Endothelial cell (in vitro differentiated cells): ENCODE results near the gene NEUROG2. TPM values are rescaled to one million over a fixed set of nuclear protein-coding genes. Genes with fewer than 3 reads are reported as not detected.

Experiments used
- DNase-seq: peaks from one replicate; pipeline ENCODE4 v3.0.0; 2021; ENCODE audit warnings: low spot score
- H3K27ac Mint-ChIP-seq: one replicate; pipeline ENCODE4 v1.8.0; 2021; ENCODE audit warnings: mixed read lengths, inconsistent platforms; ENCODE audit not compliant: unreplicated experiment
- H3K27me3 Mint-ChIP-seq: one replicate; pipeline ENCODE4 v1.8.0; 2021; ENCODE audit warnings: mild to moderate bottlenecking, moderate library complexity, mixed read lengths, inconsistent platforms; ENCODE audit not compliant: unreplicated experiment
- H3K36me3 Mint-ChIP-seq: one replicate; pipeline ENCODE4 v1.8.0; 2021; ENCODE audit warnings: mild to moderate bottlenecking, low read depth, mixed read lengths, inconsistent platforms; ENCODE audit not compliant: unreplicated experiment
- H3K4me1 Mint-ChIP-seq: one replicate; pipeline ENCODE4 v1.8.0; 2021; ENCODE audit warnings: mild to moderate bottlenecking, mixed read lengths, inconsistent platforms; ENCODE audit not compliant: unreplicated experiment
- H3K4me3 Mint-ChIP-seq: one replicate; pipeline ENCODE4 v1.8.0; 2021; ENCODE audit warnings: mild to moderate bottlenecking, mixed read lengths, inconsistent platforms; ENCODE audit not compliant: unreplicated experiment
- H3K9me3 Mint-ChIP-seq: one replicate; pipeline ENCODE4 v1.8.0; 2021; ENCODE audit warnings: mixed read lengths, inconsistent platforms; ENCODE audit not compliant: unreplicated experiment
- CTCF ChIP-seq: fragments of 200-600 bp; sonication (generic); IDR thresholded peaks from one replicate; pipeline ENCODE4 v1.5.0; 2021; ENCODE audit warnings: antibody characterized with exemption; ENCODE audit not compliant: unreplicated experiment
- total RNA-seq: library from RNA; stranded (reverse); fragmentation: NEBNext Ultra II Directional; extraction: Animal tissue kit (Norgen Biotek cat#: 25700); gene quantifications from one replicate; pipeline ENCODE4 v1.2.1, GENCODE V29; 2021; ENCODE audit not compliant: unreplicated experiment

NEUROG2 gene
- total RNA-seq, 1 donor from 2014 or later, result not detected

GRCh38 chr4:112514647-112515197 lies 1.3 kb downstream of the NEUROG2 start:
- Mint-ChIP-seq H3K27me3 (peaks cover 40% of the 10 kb centered on the region), H3K27ac (peak overlapping the region; percentile 40), H3K9me3 (no peaks in the 10 kb centered on the region), H3K4me1 (peaks cover 36% of the 10 kb centered on the region), H3K36me3 (peaks cover 5% of the 10 kb centered on the region), H3K4me3 (peak overlapping the region; percentile 86)
- TF ChIP-seq CTCF, result no peak
- peak; percentile 21 for DNase-seq

- H3K27me3 Mint-ChIP-seq, result peaks cover 44% of the 10 kb centered on the region
- peak overlapping the region; percentile 40 for H3K27ac Mint-ChIP-seq
- H3K9me3 Mint-ChIP-seq, result no peaks in the 10 kb centered on the region
- peaks cover 5% of the 10 kb centered on the region for H3K36me3 Mint-ChIP-seq
- H3K4me3 Mint-ChIP-seq, result peak overlapping the region; percentile 86
- no peak for DNase-seq
- peaks cover 41% of the 10 kb centered on the region for H3K4me1 Mint-ChIP-seq
- TF ChIP-seq CTCF, result no peak
Observed at GRCh38 chr4:112513971-112514646, 1.9 kb downstream of the NEUROG2 start.

GRCh38 chr4:112511803-112512118 lies 4.2 kb downstream of the NEUROG2 start:
- H3K27me3 Mint-ChIP-seq, result peaks cover 38% of the 10 kb centered on the region
- peaks cover 5% of the 10 kb centered on the region for H3K36me3 Mint-ChIP-seq
- TF ChIP-seq CTCF, result no peak
- no peak overlapping the region for H3K27ac Mint-ChIP-seq
- no peaks in the 10 kb centered on the region for H3K9me3 Mint-ChIP-seq
- no peak overlapping the region for H3K4me3 Mint-ChIP-seq
- DNase-seq, result no peak
- H3K4me1 Mint-ChIP-seq, result peaks cover 38% of the 10 kb centered on the region

- Mint-ChIP-seq H3K4me1 (peaks cover 36% of the 10 kb centered on the region), H3K9me3 (no peaks in the 10 kb centered on the region), H3K27me3 (peaks cover 37% of the 10 kb centered on the region), H3K27ac (no peak overlapping the region), H3K4me3 (peak overlapping the region; percentile 51), H3K36me3 (peaks cover 5% of the 10 kb centered on the region)
- peak; percentile 33 for DNase-seq
- no peak for TF ChIP-seq CTCF
Observed at GRCh38 chr4:112511093-112511802, 4.7 kb downstream of the NEUROG2 start.
